Astrocyte (in vitro differentiated cells and primary cell): ENCODE measurements around the gene SPSB2. TPM values are rescaled to one million over a fixed set of nuclear protein-coding genes. Genes with fewer than 3 reads are reported as not detected.

ENCODE experiments used
- DNase-seq: peaks from one replicate; pipeline ENCODE4 v3.0.0-alpha.2; 2010; ENCODE audit warnings: low read depth
- FAIRE-seq: peaks from 2 replicates; lab custom pipeline; 2011; peaks lifted over from hg19 to GRCh38; lab: Jason Lieb, UNC
- H2AFZ ChIP-seq: 2 replicates; pipeline ENCODE4 v1.6.0; 2012; ENCODE audit warnings: low read depth, low read length, inconsistent platforms
- H3K27ac ChIP-seq: 2 replicates; pipeline ENCODE4 v1.5.1; 2011; ENCODE audit warnings: low read depth, low read length, inconsistent platforms
- H3K27me3 ChIP-seq: 2 replicates; pipeline ENCODE4 v1.6.0; 2011; ENCODE audit warnings: low read length, inconsistent platforms; ENCODE audit not compliant: insufficient read depth
- H3K36me3 ChIP-seq: 2 replicates; pipeline ENCODE4 v1.5.1; 2011; ENCODE audit warnings: low read length, inconsistent platforms; ENCODE audit not compliant: insufficient read depth
- H3K4me1 ChIP-seq: 2 replicates; pipeline ENCODE4 v1.5.1; 2011; ENCODE audit warnings: low read length, inconsistent platforms; ENCODE audit not compliant: insufficient read depth
- H3K4me2 ChIP-seq: 2 replicates; pipeline ENCODE4 v1.6.0; 2012; ENCODE audit warnings: low read length, inconsistent platforms
- H3K4me3 ChIP-seq: 2 replicates; pipeline ENCODE4 v1.5.1; 2011; ENCODE audit warnings: low read depth, mild to moderate bottlenecking, low read length, inconsistent platforms; ENCODE audit not compliant: insufficient read depth
- H3K79me2 ChIP-seq: 2 replicates; pipeline ENCODE4 v1.6.0; 2012; ENCODE audit warnings: mild to moderate bottlenecking, low read length, inconsistent platforms; ENCODE audit not compliant: insufficient read depth
- H3K9ac ChIP-seq: 2 replicates; pipeline ENCODE4 v1.6.0; 2012; ENCODE audit warnings: mild to moderate bottlenecking, low read length, inconsistent platforms
- H3K9me3 ChIP-seq: 2 replicates; pipeline ENCODE4 v1.5.1; 2012; ENCODE audit warnings: low read depth, mild to moderate bottlenecking, low read length, inconsistent platforms; ENCODE audit not compliant: insufficient read depth
- H4K20me1 ChIP-seq: 2 replicates; pipeline ENCODE4 v1.6.0; 2012; ENCODE audit warnings: low read length, inconsistent platforms; ENCODE audit not compliant: insufficient read depth
- H3K27ac Mint-ChIP-seq: one replicate; pipeline ENCODE4 v1.8.0; 2021; ENCODE audit warnings: mild to moderate bottlenecking, mixed read lengths; ENCODE audit not compliant: unreplicated experiment
- H3K27me3 Mint-ChIP-seq: one replicate; pipeline ENCODE4 v1.8.0; 2021; ENCODE audit warnings: low read depth, mixed read lengths; ENCODE audit not compliant: unreplicated experiment
- H3K36me3 Mint-ChIP-seq: one replicate; pipeline ENCODE4 v1.8.0; 2021; ENCODE audit warnings: low read depth, mixed read lengths; ENCODE audit not compliant: unreplicated experiment
- H3K4me1 Mint-ChIP-seq: one replicate; pipeline ENCODE4 v1.8.0; 2021; ENCODE audit warnings: low read depth, mixed read lengths; ENCODE audit not compliant: unreplicated experiment
- H3K4me3 Mint-ChIP-seq: one replicate; pipeline ENCODE4 v1.8.0; 2021; ENCODE audit warnings: mild to moderate bottlenecking, moderate library complexity, mixed read lengths; ENCODE audit not compliant: unreplicated experiment
- H3K9me3 Mint-ChIP-seq: one replicate; pipeline ENCODE4 v1.8.0; 2021; ENCODE audit warnings: mild to moderate bottlenecking, mixed read lengths; ENCODE audit not compliant: unreplicated experiment
- CTCF ChIP-seq: IDR thresholded peaks from 2 replicates; pipeline ENCODE4 v1.5.1; 2011; ENCODE audit warnings: low read depth, mild to moderate bottlenecking, inconsistent platforms, low read length, moderate library complexity; ENCODE audit not compliant: insufficient read depth
- EZH2 ChIP-seq: IDR thresholded peaks from 2 replicates; pipeline ENCODE4 v1.6.1; 2012; ENCODE audit warnings: mild to moderate bottlenecking, low read length, inconsistent platforms; ENCODE audit not compliant: insufficient read depth
- total RNA-seq: library from RNA; stranded (reverse); gene quantifications from 2 replicates; pipeline ENCODE4 v1.2.1, GENCODE V29; 2021

Gene SPSB2
- total RNA-seq, 1 donor from 2014 or later: 4.9 TPM

DNA sequence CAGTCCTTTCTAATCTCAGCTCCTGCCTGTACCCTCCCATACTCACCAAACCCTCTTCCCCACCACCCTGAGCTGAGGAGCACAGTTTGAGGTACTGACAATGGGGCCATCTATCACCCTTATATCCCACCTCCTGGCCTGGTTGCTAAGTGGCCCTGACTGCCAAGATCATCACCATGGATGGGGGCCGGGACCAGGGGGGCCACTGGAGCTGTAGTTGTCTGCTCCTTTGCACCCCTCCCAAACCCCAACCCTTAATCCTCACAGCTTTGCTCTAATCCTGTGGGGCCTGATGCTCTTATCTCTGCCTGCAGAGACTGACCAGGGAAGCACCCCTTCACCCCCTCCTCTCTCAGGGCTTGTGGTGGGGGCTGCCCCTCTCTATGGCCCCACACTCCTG, 32.8 kb downstream of the SPSB2 start:
- Mint-ChIP-seq H3K36me3 (peaks cover 12% of the 10 kb centered on the region), H3K27ac (no peak overlapping the region), H3K4me3 (no peak overlapping the region), H3K9me3 (no peaks in the 10 kb centered on the region), H3K4me1 (no peaks in the 10 kb centered on the region), H3K27me3 (no peaks in the 10 kb centered on the region)
- Histone ChIP-seq H3K79me2 (no peaks in the 10 kb centered on the region), H3K27me3 (no peaks in the 10 kb centered on the region), H3K36me3 (peaks cover 37% of the 10 kb centered on the region), H2AFZ (no peak overlapping the region), H3K9me3 (no peaks in the 10 kb centered on the region), H3K27ac (no peak overlapping the region), H4K20me1 (peaks cover 25% of the 10 kb centered on the region), H3K4me2 (no peak overlapping the region), H3K9ac (no peak overlapping the region), H3K4me3 (no peak overlapping the region), H3K4me1 (no peaks in the 10 kb centered on the region)
- FAIRE-seq: no peak
- DNase-seq: no peak
- TF ChIP-seq CTCF: no peak
- no peak for TF ChIP-seq EZH2

DNA sequence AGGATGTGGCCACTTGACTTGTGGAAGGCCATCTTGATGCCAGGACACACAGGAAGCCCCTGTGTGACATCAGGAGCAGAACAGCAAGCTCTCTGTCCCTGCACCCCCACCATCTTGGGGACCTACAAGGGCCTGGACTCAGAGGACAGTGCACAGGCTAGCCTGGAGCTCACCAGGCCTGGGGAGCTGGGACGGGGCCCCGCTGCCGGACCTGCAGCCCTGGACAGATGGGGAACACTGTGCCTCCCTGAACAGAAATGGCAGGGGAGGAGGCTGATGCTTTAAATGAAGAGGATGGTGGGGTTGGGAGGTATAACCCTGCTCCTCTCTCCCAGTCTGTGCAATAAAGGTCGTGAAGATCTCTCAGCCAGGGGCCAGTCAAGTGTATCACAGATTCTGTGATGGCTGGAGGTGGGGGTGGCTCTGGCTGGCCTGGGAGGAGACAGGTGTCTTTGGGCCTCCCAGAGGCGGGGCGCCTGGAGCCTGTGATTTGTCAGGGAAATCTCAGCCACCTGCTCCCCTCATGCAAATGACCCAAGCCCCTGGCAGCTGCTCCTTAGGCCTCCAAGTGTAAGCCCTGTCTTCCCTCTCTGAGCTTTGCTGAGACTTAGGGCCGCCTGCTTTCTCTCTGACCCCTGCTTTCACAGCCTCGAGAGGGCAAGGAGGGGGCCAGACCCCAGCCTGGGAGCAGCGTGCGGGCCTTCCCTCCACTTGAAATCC, 33.5 kb downstream of the SPSB2 start:
- DNase-seq (no peak), FAIRE-seq (no peak)
- Histone ChIP-seq H3K27ac (no peak overlapping the region), H3K4me2 (no peak overlapping the region), H3K4me3 (no peak overlapping the region), H2AFZ (no peak overlapping the region), H3K9me3 (no peaks in the 10 kb centered on the region), H3K9ac (no peak overlapping the region), H3K4me1 (no peaks in the 10 kb centered on the region), H3K79me2 (no peaks in the 10 kb centered on the region), H3K36me3 (peaks cover 32% of the 10 kb centered on the region), H3K27me3 (no peaks in the 10 kb centered on the region), H4K20me1 (peaks cover 26% of the 10 kb centered on the region)
- Mint-ChIP-seq H3K36me3 (peaks cover 11% of the 10 kb centered on the region), H3K27ac (no peak overlapping the region), H3K4me3 (no peak overlapping the region), H3K9me3 (no peaks in the 10 kb centered on the region), H3K4me1 (no peaks in the 10 kb centered on the region), H3K27me3 (no peaks in the 10 kb centered on the region)
- TF ChIP-seq EZH2 (no peak), CTCF (no peak)

GRCh38 chr12:6838854-6839253, 34.2 kb downstream of the SPSB2 start:
- H3K4me1 Mint-ChIP-seq: no peaks in the 10 kb centered on the region
- H3K27me3 Mint-ChIP-seq: no peaks in the 10 kb centered on the region
- no peak for TF ChIP-seq CTCF
- TF ChIP-seq EZH2: no peak
- Histone ChIP-seq H3K4me1 (no peaks in the 10 kb centered on the region), H3K4me3 (no peak overlapping the region), H3K9ac (no peak overlapping the region), H3K27me3 (no peaks in the 10 kb centered on the region), H3K27ac (no peak overlapping the region), H3K36me3 (peaks cover 34% of the 10 kb centered on the region), H3K79me2 (no peaks in the 10 kb centered on the region), H3K9me3 (no peaks in the 10 kb centered on the region), H3K4me2 (no peak overlapping the region), H4K20me1 (peaks cover 27% of the 10 kb centered on the region), H2AFZ (no peak overlapping the region)
- H3K36me3 Mint-ChIP-seq: peaks cover 11% of the 10 kb centered on the region
- no peak overlapping the region for H3K27ac Mint-ChIP-seq
- no peak overlapping the region for H3K4me3 Mint-ChIP-seq
- H3K9me3 Mint-ChIP-seq: no peaks in the 10 kb centered on the region
- FAIRE-seq (no peak), DNase-seq (no peak)
